Measurements from ENCODE around the gene TIGD1.
"Not testable (repeated sequence)": the region's sequence is repeated elsewhere in the genome, so short reads cannot be mapped to it uniquely, and the experiment has no call there.

The TIGD1 gene

DNA sequence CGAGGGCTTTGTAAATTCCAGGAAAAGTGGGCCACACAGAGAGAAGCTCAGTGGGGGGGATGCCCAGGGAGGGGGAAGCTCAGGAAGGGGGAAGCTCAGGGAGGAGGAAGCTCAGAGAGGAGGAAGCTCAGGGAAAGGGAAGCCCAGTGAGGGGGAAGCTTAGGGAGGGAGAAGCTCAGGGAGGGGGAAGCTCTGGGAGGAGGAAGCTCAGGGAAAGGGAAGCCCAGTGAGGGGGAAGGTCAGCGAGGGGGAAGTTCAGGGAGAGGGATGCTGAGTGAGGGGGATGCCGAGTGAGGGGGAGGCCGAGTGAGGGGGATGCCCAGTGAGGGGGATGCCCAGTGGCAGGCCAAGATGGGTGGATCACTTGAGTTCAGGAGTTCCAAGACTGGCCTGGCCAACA is 11.7 kb downstream of the TIGD1 start:
- DNase-seq, result no peak

DNA sequence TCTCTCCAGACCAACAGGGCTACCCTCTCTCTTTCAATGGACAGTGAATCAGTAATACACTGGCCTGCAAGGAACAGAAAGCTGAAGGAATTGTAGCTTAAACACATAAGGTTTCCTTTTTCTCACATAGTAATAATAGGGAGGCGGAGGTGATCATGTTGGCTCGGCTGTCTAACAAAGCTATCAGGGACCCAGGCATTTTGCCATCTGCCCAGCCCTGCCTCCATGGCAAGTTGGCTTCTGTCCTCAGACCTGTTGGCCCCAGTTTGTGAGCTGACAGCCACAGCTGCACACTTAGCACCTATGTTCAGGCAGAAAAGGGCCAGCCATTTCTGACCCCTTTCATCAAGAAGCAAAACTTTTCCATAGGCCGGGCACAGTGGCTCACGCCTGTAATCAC is 12.9 kb downstream of the TIGD1 start:
- DNase-seq, result no peak

DNA sequence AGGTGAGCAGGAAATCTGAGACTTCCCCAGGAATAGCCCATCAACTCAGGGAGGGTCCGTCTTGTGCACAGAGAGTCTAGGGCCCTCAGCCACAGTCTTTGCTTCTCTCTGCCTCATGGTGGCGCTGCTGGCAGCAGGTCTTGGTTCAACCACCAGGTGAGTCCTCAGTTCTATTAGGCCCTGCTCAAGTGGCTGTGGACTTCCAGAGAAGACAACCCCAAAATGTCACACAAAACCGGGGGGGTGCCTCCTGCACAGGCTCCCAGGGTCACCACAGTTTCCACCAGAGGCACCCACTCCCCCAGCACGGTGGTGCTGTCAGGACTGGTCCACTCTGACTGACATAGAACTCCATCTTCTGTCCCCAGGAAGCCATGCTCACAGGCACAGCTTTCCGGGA is 13.3 kb downstream of the TIGD1 start:
- no peak for DNase-seq

DNA sequence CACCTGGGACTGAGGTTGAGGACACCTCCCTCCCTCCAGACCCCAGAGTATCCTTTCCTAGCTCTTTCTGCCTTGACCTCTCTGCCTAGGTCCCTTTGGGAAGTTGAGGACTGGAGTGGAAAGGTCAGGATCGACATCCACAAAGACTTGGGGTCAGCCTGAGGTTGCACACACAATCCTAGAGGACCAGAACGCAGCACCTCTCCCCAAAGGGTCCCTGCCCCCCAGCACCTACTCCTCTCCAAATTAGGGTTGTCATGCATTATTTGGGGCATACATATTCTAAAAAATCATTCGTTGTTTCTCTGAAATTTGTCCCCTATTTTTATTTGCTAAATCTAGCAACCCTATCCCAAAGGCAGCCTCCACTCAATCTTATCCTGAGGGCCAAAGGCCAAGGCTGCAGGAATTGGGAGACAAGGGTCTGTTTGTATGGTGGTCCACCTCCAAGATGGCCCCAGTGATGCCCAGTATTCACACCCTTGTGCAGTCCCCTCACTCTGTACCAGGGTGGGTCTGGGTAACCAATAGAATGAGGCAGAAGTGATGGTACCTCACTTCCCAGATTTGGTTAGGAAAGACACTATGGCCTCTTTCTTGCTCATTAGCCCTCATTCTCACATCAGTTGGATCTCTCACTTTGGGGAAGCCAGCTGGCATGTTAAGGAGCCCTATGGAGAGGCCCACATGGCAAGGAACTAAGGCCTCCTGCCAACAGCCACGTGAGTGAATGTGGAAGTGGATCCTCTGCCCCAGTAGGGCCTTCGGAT is 14.4 kb downstream of the TIGD1 start:
- no peak for DNase-seq

DNA sequence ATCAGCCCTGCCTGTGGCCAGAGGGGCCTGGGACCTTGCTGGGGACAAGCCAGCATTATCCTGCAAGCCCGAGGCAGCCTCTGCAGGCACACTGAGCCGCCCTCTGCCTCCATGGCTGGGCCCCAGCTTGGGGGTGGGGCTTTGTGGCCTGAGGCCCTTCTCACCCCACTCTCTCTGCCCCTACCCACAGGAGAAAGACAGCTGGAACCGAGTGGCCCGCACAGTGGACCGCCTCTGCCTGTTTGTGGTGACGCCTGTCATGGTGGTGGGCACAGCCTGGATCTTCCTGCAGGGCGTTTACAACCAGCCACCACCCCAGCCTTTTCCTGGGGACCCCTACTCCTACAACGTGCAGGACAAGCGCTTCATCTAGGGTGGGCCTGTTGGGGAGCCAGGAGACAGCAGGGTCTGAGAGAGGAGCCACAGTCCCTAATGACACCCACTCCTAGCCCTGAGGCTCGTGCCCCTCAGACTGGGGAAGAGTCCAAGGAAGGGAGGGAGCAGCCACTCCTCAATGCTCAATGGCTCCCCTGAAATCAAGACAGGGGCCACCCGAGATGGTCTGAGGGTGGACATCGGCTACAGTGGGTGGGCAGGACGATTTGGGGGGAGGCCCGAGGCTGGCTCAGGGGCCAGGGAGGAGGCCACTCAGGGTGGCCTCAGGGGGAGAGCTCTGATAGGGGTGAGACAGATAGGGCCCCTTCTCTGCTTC is 15.3 kb downstream of the TIGD1 start:
- DNase-seq, result no peak

DNA sequence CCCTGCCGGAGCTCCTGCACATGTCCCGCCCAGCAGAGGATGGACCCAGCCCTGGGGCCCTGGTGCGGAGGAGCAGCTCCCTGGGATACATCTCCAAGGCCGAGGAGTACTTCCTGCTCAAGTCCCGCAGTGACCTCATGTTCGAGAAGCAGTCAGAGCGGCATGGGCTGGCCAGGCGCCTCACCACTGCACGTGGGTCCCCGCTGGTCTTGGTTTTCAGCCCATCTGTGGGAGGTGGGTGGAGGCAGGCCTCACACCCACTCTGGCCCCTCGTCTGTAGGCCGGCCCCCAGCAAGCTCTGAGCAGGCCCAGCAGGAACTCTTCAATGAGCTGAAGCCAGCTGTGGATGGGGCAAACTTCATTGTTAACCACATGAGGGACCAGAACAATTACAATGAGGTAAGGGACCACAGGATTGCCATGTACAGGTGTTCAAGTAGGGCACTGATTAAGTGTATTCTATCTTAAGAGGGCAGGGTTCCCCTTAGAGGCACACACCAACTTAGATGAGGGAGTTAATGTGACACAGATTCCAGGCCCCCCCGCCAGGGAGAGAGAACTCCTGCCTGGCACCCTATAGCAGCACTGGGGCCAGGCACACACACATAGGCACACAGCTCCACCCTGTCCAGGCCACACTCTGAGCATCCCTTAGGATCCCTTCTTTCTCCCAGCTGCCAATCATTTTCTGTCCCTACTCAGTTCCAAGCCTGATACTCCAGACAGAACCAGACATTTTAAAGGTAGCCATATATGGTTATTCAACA is 16.2 kb downstream of the TIGD1 start:
- DNase-seq, result no peak

DNA sequence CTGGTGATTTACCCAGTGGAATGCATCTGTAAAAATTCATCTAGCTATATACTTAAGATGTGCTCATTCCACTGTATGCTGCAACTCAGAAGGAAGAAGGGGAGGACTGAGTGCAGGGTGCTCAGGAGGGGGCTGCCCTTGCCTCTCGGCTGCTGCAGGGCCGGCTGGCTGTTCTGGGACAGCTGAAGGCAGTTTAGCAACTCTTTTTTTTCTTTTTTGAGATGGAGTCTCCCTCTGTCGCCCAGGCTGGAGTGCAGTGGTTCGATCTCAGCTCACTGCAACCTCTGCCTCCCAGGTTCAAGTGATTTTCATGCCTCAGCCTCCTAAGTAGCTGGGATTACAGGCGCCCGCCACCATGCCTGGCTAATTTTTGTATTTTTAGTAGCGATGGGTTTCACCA is 17.5 kb downstream of the TIGD1 start:
- DNase-seq, result not testable (repeated sequence)

DNA sequence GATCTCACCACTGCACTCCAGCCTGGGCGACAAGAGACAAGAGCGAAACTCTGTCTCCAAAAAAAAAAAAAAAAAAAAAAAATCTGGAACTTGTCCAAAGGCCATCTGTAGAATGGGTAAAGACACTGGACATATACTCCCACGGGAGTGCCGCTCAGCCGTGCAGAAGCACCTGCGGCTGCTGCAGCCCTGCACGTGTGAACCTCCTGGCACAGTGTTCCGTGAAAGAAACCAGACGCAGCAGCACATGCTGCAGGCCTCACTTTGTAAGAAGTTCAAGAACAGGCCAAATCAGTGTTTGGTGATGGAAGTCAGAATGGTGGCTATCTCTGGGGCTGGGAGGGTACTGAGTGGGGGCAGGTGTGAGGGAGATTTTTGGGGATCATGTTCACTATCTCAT is 17.9 kb downstream of the TIGD1 start:
- DNase-seq, result no peak

DNA sequence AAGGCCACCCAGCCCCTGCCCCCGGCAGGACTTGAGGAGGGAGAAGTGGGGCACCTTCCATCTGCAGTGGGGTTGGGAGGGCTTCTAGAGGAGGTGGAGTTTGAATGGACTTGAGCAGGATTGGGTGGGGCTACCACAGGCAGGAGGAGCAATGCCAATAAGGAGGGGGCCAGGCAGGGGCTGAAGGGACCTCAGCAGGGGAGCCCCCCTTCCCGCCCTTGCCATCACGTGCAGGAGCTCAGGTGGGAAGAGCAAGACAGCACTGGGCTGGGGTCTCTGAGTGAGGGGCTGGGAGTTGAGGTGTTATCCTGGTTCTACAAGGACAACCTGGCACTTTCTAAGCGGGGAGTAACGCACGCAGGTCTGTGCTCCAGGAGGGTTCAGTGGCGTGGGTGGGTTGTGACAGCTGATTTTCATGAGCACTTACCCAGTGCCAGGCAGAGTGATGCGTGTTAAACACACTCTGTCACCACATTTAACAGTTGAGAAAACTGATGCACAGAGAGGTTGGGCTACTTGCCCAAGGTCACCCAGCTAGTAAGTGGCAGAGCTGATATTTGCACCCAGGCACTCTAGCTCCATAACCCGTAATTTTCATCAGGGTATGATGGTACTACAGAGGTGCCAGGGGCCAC is 19.6 kb downstream of the TIGD1 start:
- no peak for DNase-seq

DNA sequence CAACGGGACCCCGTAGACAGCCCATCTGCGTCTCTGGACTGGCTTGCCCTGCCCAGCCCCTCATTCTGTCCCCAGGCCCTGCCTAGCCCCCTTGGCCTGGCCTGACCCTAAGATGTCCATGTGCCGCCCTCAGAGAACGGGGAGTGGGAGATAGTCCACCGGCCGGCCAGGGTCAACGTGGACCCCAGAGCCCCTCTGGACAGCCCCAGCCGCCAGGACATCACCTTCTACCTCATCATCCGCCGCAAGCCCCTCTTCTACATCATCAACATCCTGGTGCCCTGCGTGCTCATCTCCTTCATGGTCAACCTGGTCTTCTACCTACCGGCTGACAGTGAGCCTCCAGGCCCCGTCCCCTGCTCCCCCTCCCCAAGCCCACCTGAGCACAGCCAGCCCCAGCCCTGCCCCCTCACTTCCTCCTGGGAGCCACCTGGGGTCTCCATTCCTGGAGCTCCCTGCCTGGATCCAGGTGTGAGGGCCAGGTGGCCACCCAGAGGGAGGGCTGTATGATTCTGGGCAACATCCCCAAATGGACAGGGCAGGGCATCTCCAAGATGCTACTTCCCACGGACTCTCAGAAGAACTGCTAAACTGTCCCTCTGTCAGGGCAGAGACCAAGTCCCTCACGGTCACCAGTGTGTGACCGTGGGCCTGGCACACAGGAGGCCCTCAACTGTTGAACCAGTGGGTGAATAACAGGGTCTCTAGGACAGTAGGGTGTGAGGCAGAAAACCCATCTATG is 20.4 kb downstream of the TIGD1 start:
- DNase-seq, result no peak

DNA sequence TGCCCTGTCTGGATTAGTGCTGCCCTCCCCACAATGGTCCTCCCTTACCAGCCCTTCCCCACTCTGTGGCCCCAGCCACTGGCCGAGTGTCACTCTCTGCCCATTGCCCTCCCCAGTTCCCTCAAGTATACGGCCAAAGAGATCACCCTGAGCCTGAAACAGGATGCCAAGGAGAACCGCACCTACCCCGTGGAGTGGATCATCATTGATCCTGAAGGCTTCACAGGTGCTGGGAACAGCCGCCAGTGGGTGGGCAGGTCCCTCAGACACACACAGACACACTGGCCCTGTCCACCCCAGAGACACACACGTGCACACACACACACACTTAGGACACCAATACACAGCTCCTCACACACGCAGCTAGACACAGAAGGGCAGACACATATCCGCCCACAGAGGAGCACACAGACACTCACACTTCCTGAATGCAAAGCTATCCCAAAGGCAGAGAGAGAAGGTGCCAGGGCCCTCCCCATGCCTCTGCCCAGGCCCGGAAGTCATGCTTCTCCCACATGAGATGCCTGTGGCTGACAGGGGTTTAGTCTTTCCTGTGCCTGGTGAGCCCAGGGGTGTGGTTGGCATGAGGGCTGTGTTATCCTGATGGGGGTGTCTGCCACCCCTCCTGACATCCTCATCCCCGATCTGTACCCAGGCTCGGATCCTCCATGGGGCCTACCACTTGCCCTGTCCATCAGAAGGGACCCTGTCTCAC is 21.5 kb downstream of the TIGD1 start:
- no peak for DNase-seq

DNA sequence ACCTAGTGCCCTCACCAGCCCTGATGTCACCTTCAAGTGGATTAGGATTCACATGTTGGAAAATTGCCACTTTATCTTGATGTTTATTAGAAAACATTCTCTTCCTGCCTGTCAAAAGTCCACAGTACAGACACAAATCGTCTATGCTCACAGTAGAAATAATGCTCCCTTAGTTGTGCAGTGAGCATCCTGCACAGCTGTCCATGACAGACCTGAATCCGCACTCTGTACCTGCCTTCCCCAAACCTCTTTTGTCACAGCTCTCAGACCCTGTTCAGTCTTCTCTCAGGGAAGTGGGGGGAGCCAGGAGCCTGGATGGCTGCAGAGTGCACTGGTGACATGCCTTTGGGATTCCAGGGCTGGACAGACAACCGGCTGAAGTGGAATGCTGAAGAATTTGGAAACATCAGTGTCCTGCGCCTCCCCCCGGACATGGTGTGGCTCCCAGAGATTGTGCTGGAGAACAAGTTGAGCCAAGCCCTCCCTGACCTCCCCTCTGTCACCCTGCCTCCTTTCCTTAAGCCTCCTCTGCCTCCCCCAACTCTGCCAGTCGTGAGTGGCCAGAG is 22.4 kb downstream of the TIGD1 start:
- DNase-seq, result no peak

DNA sequence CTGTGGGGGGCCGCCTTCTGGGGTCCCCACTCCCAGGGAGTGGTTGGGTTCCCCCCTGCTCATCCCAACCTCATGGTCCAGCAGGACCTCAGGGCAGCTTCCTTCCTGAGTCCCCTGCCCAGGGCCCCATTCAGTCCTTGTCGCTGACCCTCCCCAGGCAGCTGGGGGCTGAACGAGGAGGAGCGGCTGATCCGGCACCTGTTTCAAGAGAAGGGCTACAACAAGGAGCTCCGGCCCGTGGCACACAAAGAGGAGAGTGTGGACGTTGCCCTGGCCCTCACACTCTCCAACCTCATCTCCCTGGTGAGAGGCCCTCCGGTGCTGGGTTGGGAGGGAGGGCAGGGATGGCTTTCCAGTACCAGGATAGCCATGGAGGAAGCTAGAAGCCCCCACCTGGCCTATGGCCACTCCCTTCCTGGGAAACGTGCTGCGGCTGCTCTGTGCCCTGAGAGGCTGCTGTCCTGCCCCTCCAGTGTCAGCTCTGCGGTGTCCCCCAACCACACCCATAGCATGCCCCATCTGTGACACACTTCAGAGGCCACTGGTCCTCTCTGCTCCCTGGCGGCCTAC is 23.9 kb downstream of the TIGD1 start:
- DNase-seq, result no peak

DNA sequence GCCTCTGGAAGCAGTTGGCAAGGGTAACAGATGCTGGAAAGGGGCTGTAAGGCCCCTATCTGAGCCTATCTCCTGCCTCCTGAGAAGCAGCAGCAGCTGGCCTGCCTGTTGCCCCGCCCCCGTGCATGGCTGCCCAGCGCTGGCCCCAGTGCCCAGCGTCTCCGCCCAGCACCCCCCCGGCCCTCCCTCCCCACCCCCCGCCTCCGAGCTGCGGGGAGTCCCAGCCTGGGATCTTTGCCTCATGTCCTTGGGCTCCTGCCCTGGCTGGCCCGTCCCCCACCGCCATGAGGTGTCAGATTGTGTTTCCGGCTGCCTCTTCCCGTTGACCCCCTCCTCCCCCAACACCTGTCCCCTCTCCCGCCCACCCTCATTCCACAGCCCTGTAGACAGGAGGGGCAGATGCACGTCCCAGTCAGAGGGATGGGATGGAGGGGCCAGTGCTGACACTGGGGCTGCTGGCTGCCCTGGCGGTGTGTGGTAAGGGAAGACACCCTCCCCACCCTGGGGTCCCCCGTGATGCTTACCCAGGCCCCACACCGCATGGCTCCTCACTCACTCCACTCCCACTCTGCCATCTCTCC is 24.5 kb downstream of the TIGD1 start, which contains the start of gene CHRND:
Gene CHRND, plus strand, starts transcription at position 370 of the 581 bp plus-strand sequence. Its CDS starts 56 bp downstream, at position 426.
- no peak for DNase-seq

DNA sequence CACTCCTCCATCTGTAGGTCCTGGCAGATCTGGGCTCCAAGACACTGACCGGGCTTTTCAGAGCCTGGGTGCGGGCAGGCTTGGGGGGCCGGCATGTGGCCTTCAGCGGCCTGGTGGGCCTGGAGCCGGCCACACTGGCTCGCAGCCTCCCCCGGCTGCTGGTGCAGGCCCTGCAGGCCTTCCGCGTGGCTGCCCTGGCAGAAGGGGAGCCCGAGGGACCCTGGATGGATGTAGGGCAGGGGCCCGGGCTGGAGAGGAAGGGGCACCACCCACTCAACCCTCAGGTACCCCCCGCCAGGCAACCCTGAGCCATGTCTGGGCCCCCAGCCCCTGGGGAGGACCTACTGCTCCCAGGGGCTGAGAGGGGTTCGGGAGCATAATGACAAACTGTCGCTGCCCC is 25.2 kb downstream of the TIGD1 start:
- no peak for DNase-seq

DNA sequence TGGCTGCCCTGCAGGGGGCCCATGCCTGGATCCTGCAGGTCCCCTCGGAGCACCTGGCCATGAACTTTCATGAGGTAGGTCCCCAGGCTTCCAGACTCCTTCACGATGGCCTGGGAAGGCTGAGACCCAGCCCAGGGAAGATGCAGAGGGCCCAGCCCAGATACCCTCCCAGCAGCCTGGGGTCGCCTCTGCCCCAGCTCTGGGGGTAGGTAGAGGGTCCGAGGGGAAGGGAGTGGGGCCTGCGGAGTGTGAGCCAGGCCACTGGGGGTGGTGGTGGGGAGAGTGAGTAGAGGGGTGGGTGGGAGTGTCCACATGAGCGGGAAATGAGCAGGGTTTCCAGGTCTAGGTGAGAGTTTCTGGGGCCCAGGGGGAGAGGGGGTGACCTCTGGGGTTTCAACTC is 25.6 kb downstream of the TIGD1 start:
- DNase-seq, result no peak

DNA sequence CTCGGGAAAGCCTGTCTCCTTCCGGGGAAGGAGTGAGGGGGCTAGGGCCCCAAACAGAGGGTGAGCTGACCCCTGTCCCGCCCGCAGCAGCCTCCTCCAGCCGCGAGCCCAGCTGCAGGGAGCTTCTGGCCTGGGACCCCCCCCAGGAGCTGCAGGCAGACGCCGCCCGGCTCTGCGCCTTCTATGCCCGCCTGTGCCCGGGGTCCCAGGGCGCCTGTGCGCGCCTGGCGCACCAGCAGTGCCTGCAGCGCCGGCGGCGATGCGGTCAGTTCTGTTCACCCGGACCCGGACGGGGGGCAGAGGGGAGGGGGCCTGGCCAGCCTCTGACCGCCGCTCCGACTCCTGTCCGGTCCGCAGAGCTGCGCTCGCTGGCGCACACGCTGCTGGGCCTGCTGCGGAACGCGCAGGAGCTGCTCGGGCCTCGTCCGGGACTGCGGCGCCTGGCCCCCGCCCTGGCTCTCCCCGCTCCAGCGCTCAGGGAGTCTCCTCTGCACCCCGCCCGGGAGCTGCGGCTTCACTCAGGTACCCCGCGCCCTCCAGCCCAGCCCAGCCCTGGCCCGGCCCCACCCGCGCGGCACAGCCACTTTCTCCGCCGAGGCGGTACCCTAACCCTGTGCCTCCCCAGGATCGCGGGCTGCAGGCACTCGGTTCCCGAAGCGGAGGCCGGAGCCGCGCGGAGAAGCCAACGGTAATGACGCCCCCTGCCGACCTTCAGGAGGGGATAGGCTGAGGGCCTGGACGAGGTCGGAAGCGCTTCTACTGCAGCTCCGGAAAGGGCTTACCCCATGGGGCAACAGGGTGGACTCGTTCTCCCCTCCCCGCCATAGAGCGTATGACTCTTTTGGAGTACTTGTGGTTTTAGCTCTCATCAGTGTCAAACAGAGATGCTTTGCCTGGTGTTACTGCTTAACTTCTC is 26.4 kb downstream of the TIGD1 start:
- no peak for DNase-seq

DNA sequence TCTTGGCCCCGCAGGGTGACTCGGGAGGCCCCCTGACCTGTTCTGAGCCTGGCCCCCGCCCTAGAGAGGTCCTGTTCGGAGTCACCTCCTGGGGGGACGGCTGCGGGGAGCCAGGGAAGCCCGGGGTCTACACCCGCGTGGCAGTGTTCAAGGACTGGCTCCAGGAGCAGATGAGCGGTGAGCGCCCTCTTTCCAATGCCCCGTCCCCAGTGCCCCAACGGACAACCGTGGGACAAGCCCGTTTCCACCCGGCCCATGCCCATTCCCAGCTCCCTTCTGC is 27.0 kb downstream of the TIGD1 start:
- no peak for DNase-seq

DNA sequence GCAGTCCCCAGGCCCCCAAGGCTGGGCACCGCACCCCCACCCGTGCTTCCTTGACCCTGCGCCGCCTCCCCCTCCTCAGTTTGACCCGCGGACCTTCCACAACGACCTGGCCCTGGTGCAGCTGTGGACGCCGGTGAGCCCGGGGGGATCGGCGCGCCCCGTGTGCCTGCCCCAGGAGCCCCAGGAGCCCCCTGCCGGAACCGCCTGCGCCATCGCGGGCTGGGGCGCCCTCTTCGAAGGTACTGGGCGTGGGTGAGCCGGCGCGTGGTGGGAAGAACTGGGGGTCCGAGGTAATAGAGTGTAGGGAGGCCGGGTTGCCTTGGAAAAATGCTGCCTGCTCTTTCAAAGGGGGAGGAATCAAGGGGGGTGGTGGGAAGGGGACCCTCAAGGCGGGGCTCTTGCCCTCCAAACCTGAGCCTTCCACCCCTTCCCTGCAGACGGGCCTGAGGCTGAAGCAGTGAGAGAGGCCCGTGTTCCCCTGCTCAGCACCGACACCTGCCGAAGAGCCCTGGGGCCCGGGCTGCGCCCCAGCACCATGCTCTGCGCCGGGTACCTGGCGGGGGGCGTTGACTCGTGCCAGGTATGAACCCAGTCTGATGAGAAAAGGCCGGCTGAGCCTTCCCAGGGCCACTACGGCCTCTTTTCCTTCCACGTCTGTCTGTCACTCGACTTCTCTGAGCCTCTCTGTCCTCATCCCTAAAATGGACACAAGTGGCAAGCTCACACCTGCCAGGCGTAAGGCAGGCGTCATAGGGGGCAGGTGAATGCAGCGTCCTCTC is 27.5 kb downstream of the TIGD1 start:
- DNase-seq, result no peak

Measured in activated gamma-delta T cell treated with Interleukin-2 at 50 U/mL for 16 hours (primary cell).